Activated CD8-positive, alpha-beta T cell treated with anti-CD3 and anti-CD28 coated beads for 36 hours (primary cell): ENCODE results near the gene TP53BP1. TPM values are rescaled to one million over a fixed set of nuclear protein-coding genes. Genes with fewer than 3 reads are reported as not detected.
"Not testable (repeated sequence)": the region's sequence is repeated elsewhere in the genome, so short reads cannot be mapped to it uniquely, and the experiment has no call there.

Source experiments
- ATAC-seq: fragments of 200-7000 bp; cut with Tn5 transposase; one replicate; pipeline ENCODE4 v1.10.0; 2021; ENCODE audit warnings: mild to moderate bottlenecking, moderate library complexity
- CTCF ChIA-PET: fragments of 350-600 bp; sonication (Branson Sonifier 250); formaldehyde crosslinking; loops from one replicate; lab custom pipeline; 2021; ENCODE audit warnings: antibody characterized with exemption; lab: Charles Lee
- POLR2A ChIA-PET: fragments of 350-600 bp; sonication (Branson Sonifier 250); formaldehyde crosslinking; loops from one replicate; lab custom pipeline; 2021; ENCODE audit warnings: antibody characterized with exemption; lab: Charles Lee
- DNase-seq: peaks from one replicate; pipeline ENCODE4 v3.0.0-alpha.2; 2020
- H3K27ac Mint-ChIP-seq: one replicate; pipeline ENCODE4 v1.8.0; 2021; ENCODE audit warnings: mild to moderate bottlenecking, mixed read lengths
- H3K27me3 Mint-ChIP-seq: one replicate; pipeline ENCODE4 v1.8.0; 2021; ENCODE audit warnings: mixed read lengths
- H3K36me3 Mint-ChIP-seq: one replicate; pipeline ENCODE4 v1.8.0; 2021; ENCODE audit warnings: low read depth, mixed read lengths
- H3K4me1 Mint-ChIP-seq: one replicate; pipeline ENCODE4 v1.8.0; 2021; ENCODE audit warnings: low read depth, mixed read lengths
- H3K4me3 Mint-ChIP-seq: one replicate; pipeline ENCODE4 v1.8.0; 2021; ENCODE audit warnings: mild to moderate bottlenecking, moderate library complexity, mixed read lengths
- H3K9me3 Mint-ChIP-seq: one replicate; pipeline ENCODE4 v1.8.0; 2021; ENCODE audit warnings: mixed read lengths
- intact Hi-C: fragments of 100-400 bp; cut with micrococcal nuclease; formaldehyde crosslinking; loops from one replicate; pipeline ENCODE4 v1.10.0; 2022
- total RNA-seq, 2 experiments: library from RNA; stranded (reverse); gene quantifications; one replicate each; pipeline ENCODE4 v1.2.3, GENCODE V29; 2021
- TF ChIP-seq, protein P1 (sequence below): fragments of 200-600 bp; IDR thresholded peaks from one replicate; pipeline ENCODE4 v1.8.0; 2022; ENCODE audit warnings: antibody characterized with exemption, mild to moderate bottlenecking

The TP53BP1 gene, protein sequence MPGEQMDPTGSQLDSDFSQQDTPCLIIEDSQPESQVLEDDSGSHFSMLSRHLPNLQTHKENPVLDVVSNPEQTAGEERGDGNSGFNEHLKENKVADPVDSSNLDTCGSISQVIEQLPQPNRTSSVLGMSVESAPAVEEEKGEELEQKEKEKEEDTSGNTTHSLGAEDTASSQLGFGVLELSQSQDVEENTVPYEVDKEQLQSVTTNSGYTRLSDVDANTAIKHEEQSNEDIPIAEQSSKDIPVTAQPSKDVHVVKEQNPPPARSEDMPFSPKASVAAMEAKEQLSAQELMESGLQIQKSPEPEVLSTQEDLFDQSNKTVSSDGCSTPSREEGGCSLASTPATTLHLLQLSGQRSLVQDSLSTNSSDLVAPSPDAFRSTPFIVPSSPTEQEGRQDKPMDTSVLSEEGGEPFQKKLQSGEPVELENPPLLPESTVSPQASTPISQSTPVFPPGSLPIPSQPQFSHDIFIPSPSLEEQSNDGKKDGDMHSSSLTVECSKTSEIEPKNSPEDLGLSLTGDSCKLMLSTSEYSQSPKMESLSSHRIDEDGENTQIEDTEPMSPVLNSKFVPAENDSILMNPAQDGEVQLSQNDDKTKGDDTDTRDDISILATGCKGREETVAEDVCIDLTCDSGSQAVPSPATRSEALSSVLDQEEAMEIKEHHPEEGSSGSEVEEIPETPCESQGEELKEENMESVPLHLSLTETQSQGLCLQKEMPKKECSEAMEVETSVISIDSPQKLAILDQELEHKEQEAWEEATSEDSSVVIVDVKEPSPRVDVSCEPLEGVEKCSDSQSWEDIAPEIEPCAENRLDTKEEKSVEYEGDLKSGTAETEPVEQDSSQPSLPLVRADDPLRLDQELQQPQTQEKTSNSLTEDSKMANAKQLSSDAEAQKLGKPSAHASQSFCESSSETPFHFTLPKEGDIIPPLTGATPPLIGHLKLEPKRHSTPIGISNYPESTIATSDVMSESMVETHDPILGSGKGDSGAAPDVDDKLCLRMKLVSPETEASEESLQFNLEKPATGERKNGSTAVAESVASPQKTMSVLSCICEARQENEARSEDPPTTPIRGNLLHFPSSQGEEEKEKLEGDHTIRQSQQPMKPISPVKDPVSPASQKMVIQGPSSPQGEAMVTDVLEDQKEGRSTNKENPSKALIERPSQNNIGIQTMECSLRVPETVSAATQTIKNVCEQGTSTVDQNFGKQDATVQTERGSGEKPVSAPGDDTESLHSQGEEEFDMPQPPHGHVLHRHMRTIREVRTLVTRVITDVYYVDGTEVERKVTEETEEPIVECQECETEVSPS (N-terminal part only)
- total RNA-seq, result 10 to 100 TPM; 20.6 to 23.0 TPM

DNA sequence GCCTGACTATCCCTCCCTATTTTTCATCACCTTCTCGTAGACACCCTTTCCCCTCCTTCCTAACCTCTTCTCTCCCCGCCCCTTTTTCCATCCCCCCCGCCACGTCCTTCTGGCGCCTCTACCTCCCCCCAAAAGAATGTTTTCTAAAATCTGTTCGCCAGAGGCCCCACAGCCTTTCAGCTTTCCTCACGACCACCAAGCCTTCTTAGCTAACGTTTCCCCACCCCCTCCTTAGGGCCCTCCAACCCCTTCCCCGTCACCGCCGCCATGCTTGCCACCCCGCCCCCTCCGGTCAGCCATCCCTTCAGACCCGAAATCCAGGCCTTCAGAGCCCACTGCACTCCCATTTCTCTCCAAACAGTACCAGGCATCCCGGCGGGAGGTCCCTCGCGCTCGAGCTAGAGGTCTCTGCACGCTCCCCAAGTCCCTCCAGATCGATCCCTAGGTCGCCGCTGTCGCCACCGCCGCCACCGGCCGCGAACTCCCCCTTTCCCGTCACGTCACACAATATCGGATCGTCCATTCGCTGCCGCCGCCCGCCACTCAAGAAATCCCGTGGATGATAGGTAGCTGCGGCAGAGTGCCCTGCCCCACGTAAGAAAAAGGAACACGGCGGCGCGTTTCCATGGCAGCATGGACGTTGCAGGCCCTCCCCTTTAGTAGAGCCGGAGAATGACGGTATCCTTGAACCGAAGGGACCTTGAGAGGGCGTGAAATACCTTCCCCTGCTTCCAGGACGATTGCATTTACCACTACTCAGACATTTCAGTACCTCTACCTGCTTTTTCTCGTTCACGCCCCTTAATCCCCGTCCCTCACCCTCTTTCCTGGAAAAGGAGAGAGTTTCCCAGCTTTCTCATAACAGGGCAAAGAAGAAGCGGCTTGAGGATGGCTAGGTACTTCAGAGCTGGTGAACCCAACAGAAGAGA is at the start of gene TP53BP1:
TP53BP1 (minus strand) TSS at position 484 of the 929 bp plus-strand sequence; CDS start at position 371, 113 bp downstream.
- peaks cover 6% of the 10 kb centered on the region for H3K36me3 Mint-ChIP-seq

DNA sequence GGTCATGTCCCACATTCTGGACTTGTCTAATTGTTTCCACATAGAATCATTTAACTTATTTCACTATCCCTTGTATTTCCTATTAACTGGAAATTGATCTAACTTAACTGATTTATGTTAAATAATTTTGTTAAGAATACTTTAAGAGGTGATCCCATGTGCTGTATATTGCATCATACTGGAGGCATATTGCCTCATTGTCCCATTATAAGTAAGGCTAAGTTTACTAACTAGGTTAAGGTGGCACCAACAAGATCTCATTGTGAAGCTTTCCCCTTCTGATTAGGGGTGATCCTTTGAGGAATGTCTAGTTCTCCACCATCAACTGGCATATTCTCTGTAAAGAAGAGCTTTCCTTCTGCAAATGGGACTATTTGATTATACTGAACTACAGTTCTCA is 48.8 kb upstream of the TP53BP1 start:
- TF ChIP-seq, protein P1, sequence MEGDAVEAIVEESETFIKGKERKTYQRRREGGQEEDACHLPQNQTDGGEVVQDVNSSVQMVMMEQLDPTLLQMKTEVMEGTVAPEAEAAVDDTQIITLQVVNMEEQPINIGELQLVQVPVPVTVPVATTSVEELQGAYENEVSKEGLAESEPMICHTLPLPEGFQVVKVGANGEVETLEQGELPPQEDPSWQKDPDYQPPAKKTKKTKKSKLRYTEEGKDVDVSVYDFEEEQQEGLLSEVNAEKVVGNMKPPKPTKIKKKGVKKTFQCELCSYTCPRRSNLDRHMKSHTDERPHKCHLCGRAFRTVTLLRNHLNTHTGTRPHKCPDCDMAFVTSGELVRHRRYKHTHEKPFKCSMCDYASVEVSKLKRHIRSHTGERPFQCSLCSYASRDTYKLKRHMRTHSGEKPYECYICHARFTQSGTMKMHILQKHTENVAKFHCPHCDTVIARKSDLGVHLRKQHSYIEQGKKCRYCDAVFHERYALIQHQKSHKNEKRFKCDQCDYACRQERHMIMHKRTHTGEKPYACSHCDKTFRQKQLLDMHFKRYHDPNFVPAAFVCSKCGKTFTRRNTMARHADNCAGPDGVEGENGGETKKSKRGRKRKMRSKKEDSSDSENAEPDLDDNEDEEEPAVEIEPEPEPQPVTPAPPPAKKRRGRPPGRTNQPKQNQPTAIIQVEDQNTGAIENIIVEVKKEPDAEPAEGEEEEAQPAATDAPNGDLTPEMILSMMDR, result no peak
- H3K27ac Mint-ChIP-seq, result peak overlapping the region; percentile 32
- no peaks in the 10 kb centered on the region for H3K36me3 Mint-ChIP-seq
- H3K9me3 Mint-ChIP-seq, result no peaks in the 10 kb centered on the region
- ATAC-seq (no peak), DNase-seq (no peak)
- ChIA-PET POLR2A (interaction anchor here (1.4 to 2.0 kb wide), 2 partner anchors 10 to 19 kb away, joined by 3 to 4 read pairs; no protein-coding TSS in a partner anchor), CTCF (interaction anchor here (1.0 kb wide), 1 partner anchor 235 kb away, joined by 3 read pairs; the partner anchor contains the start of gene ELL3)
- no peak overlapping the region for H3K4me3 Mint-ChIP-seq
- no peaks in the 10 kb centered on the region for H3K27me3 Mint-ChIP-seq
- H3K4me1 Mint-ChIP-seq, result no peaks in the 10 kb centered on the region
- intact Hi-C loops, result no loop called here

More for the DNA sequence above, at the start of gene TP53BP1:
- no peaks in the 10 kb centered on the region for H3K9me3 Mint-ChIP-seq
- DNase-seq, result peak; percentile 99
- intact Hi-C loops, result no loop called here
- POLR2A ChIA-PET, result interaction anchor here (0.6 to 2.8 kb wide), 3 partner anchors 18 to 52 kb away, joined by 5 to 15 read pairs (median 5); no protein-coding TSS in a partner anchor
- CTCF ChIA-PET, result interaction anchor here (0.9 to 2.7 kb wide), 5 partner anchors 9 to 52 kb away, joined by 3 to 15 read pairs (median 5); no protein-coding TSS in a partner anchor
- peaks cover 29% of the 10 kb centered on the region for H3K4me1 Mint-ChIP-seq
- peak within 1 kb of the TSS; percentile 96 for H3K27ac Mint-ChIP-seq
- peak within 1 kb of the TSS; percentile 88 for H3K4me3 Mint-ChIP-seq
- no peaks in the 10 kb centered on the region for H3K27me3 Mint-ChIP-seq
- TF ChIP-seq, protein P1, result no peak
- ATAC-seq, result peak; percentile 100

DNA sequence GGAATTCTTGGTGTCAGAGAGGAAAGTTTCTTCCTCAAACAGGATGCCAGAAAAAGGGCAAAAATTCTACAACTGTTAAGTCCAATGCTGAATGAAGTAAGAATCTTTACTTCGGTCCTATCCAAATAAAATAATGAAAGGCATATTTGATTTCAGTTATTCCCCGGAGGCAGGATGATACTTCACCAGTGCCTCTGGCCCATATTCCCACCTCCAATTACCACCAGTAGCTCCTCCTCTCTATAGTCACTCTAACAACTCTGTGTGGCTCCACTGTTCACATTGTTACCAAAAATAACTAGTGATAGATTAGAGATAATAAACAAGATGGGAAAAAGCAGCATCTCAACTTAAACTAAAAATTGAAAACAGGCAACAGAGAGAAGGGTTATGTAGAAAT is 45.1 kb upstream of the TP53BP1 start:
- H3K27me3 Mint-ChIP-seq, result no peaks in the 10 kb centered on the region
- H3K4me1 Mint-ChIP-seq, result no peaks in the 10 kb centered on the region
- intact Hi-C loops, result no loop called here
- H3K4me3 Mint-ChIP-seq, result no peak overlapping the region
- H3K27ac Mint-ChIP-seq, result no peak overlapping the region
- POLR2A ChIA-PET, result interaction anchor here (0.7 kb wide), 1 partner anchor 109 kb away, joined by 3 read pairs; no protein-coding TSS in a partner anchor
- ATAC-seq (no peak), DNase-seq (no peak)
- peaks cover 2% of the 10 kb centered on the region for H3K36me3 Mint-ChIP-seq
- TF ChIP-seq, protein P1, result no peak
- H3K9me3 Mint-ChIP-seq, result no peaks in the 10 kb centered on the region
- CTCF ChIA-PET, result no interaction called here

DNA sequence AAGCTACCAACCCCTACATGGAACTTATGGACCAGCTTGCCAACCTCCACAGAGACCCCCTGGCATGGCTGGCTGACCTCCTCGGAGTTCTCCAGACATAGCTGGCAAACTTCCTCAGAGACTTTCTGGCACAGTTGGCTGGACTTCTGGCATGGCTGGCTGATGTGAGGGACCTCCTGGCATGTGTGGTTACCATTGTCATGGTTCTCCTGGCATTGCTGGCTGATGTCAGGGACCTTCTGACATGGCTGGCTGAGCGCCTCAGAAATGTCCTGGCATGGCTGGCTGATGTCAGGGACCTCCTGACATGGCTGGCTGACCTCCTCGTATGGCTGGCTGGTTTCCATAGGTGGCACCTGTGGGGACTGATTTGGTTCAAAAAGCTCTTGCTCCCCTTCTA is 41.9 kb upstream of the TP53BP1 start:
- POLR2A ChIA-PET, result no interaction called here
- Mint-ChIP-seq H3K27me3 (no peaks in the 10 kb centered on the region), H3K4me1 (no peaks in the 10 kb centered on the region), H3K27ac (no peak overlapping the region), H3K36me3 (peaks cover 2% of the 10 kb centered on the region), H3K4me3 (no peak overlapping the region), H3K9me3 (no peaks in the 10 kb centered on the region)
- CTCF ChIA-PET, result no interaction called here
- intact Hi-C loops, result no loop called here
- TF ChIP-seq, protein P1, result no peak
- DNase-seq, result no peak
- no peak for ATAC-seq

DNA sequence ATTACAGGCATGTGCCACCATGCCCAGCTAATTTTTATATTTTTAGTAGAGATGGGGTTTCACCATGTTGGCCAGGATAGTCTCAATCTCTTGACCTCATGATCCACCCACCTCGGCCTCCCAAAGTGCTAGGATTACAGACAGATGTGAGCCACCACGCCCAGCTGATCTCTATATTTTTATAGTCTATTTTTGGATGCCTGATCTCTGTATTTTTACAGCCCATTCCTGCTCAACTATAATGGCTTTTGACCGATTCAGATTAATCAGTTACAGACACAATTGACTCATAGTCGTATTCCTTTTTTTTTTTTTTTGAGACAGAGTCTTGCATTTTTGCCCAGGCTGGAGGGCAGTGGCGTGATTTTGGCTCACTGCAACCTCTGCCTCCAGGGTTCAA is 39.9 kb upstream of the TP53BP1 start:
- CTCF ChIA-PET, ATAC-seq, H3K27me3 Mint-ChIP-seq, intact Hi-C loops, H3K27ac Mint-ChIP-seq, H3K9me3 Mint-ChIP-seq, H3K4me1 Mint-ChIP-seq, H3K36me3 Mint-ChIP-seq, H3K4me3 Mint-ChIP-seq, DNase-seq: not testable (repeated sequence)
- POLR2A ChIA-PET, result interaction anchor here (0.6 kb wide), 1 partner anchor 34 kb away, joined by 3 read pairs; no protein-coding TSS in a partner anchor
